Fibroblast of pulmonary artery (primary cell): ENCODE data around the gene CDK14.

Experiments used
- DNase-seq: peaks from one replicate; pipeline ENCODE4 v3.0.0-alpha.2; 2010; ENCODE audit warnings: low read depth
- H3K4me3 ChIP-seq: replicated peaks from 2 replicates; pipeline ENCODE4 v1.5.1; 2011; ENCODE audit warnings: low read depth, mild to moderate bottlenecking, control low read depth, low read length, moderate library complexity
- TF ChIP-seq, protein P1 (sequence below): IDR thresholded peaks from 2 replicates; pipeline ENCODE4 v1.5.1; 2011; ENCODE audit warnings: mild to moderate bottlenecking, control low read depth, low read length, inconsistent platforms; ENCODE audit errors: missing control alignments

The CDK14 gene

GRCh38 chr7:91127959-91128358, 531.8 kb downstream of the CDK14 start:
- DNase-seq, result no peak
- no peak overlapping the region for H3K4me3 ChIP-seq
- TF ChIP-seq, protein P1, sequence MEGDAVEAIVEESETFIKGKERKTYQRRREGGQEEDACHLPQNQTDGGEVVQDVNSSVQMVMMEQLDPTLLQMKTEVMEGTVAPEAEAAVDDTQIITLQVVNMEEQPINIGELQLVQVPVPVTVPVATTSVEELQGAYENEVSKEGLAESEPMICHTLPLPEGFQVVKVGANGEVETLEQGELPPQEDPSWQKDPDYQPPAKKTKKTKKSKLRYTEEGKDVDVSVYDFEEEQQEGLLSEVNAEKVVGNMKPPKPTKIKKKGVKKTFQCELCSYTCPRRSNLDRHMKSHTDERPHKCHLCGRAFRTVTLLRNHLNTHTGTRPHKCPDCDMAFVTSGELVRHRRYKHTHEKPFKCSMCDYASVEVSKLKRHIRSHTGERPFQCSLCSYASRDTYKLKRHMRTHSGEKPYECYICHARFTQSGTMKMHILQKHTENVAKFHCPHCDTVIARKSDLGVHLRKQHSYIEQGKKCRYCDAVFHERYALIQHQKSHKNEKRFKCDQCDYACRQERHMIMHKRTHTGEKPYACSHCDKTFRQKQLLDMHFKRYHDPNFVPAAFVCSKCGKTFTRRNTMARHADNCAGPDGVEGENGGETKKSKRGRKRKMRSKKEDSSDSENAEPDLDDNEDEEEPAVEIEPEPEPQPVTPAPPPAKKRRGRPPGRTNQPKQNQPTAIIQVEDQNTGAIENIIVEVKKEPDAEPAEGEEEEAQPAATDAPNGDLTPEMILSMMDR, result no peak

DNA sequence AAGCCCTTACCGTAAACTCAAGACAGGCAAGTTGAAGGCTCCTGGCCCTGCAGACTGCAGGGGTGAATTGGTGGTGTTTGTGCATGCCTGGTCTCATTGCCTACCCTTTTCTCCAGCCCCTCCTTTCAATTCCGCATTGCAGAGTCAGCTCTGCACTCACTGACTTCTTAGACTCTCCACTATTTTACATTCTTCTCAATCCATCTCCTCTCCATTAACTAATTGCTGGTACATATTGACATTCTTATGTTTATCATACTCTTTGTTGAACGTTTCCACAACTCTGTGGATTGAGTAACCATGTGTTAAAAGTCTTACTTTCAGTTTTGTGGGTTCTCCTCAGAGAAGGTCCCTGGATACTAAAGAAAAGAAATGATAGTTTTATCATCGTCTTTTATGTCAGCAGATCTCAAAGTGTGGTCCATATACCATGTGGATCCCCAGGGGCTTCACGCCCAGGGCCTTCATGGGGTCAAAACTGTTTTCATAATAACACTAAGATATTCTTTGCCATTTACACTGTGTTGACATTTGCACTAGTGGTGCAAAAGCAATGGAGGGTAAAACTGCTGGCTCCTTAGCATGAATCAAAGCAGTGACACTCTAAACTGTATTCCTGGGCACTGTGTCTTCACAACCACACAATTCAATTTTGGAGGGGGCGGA, 532.7 kb downstream of the CDK14 start:
- H3K4me3 ChIP-seq, result no peak overlapping the region
- TF ChIP-seq, protein P1, result no peak
- peak; percentile 7 for DNase-seq

- TF ChIP-seq, protein P1, result no peak
- DNase-seq, result no peak
- no peak overlapping the region for H3K4me3 ChIP-seq
Observed at GRCh38 chr7:91135300-91135699, 539.2 kb downstream of the CDK14 start.

DNA sequence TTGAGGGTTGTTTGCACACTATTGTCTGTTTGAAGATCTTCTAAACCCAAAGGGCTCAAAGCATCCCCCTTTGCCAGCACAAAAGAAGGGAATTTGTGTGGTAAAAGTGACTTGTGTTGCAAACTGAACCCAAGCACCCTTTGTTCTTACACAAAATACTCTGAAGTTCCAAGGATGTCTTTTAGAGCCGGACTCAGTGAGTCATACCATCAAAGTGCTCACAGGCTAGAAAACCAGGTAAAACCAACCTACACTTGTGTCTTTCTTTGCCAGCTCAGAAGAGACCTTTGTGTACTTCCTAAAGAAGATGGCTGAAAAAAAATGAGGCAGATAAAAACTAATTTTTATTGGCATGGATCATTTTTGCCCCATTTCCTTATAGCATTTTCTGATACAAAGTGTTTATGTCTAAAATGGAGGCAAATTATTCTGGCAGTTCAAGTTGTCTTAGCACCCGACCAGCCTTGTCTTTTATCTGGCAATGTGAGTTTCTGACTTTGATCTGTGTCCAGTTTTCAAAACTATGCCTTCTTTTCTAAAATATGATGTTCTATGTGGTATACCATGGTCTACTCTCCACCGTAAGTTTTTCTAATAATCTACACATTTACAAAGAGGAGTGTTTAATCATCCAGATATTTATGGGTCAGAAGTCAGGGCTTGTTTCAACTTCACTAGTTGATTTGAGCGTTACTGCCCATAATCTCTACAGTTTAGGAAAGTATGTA, 539.7 kb downstream of the CDK14 start:
- TF ChIP-seq, protein P1, result no peak
- H3K4me3 ChIP-seq, result no peak overlapping the region
- no peak for DNase-seq

DNA sequence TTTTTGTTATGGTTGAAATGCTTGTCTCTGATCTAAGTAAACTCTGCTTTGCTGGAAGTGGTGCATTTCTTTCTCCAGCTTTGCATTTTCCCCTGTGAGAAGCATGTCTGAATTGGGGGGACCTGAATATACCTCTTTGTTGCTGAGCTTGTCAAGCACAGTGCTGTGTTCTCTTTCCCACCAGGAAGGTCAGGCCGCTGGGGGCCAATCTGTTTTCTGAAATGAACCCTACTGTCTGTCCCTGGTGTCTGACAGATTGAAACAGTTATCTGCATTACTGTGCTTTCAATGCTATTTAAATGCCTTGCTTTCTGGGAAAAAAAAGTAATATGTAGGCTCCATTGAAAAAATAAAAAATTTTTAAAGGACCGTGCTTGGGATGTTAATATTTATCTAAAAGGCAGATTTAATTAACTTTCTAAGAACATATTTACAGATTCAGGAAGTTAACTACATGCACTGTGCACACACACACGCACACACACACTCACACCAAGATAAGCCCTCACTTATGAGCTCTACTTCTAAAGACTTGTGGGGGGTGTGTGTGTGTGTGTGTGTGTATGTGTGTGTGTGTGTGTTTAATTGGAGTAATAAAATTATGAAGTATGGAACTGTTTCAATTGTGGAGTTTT, 541.1 kb downstream of the CDK14 start:
- no peak for DNase-seq
- TF ChIP-seq, protein P1, result no peak
- H3K4me3 ChIP-seq, result no peak overlapping the region

- no peak for DNase-seq
- no peak overlapping the region for H3K4me3 ChIP-seq
- TF ChIP-seq, protein P1, result no peak
Observed at GRCh38 chr7:91137788-91138368, 541.8 kb downstream of the CDK14 start.
